Gastrocnemius medialis (tissue), 4 donors: ENCODE data around the gene CCL18.

Experiments
- CTCF ChIP-seq, 5 experiments: fragments of 450-650 bp in 3 of 5; fragments of 200-600 bp in 2 of 5; sonication (generic) in 2 of 5; IDR thresholded peaks in 4 of 5; conservative IDR thresholded peaks in 1 of 5; 1 replicate in 4 of 5; 2 replicates in 1 of 5; pipeline ENCODE4 v1.5.1; 2016 to 2019; ENCODE audit warnings: antibody characterized with exemption in 5 of 5, mild to moderate bottlenecking in 3 of 5, moderate library complexity in 3 of 5
- POLR2A ChIP-seq, 2 donors: fragments of 450-650 bp; IDR thresholded peaks; one replicate each; pipeline ENCODE4 v1.6.1; 2017; ENCODE audit warnings: antibody characterized with exemption in 2 of 2, mild to moderate bottlenecking in 2 of 2, moderate library complexity in 2 of 2

GRCh38 chr17:36069136-36069535, 5.1 kb downstream of the CCL18 start:
- TF ChIP-seq CTCF (IDR thresholded peaks at IDR 0.05 in 4 of 5, conservative IDR thresholded peaks at IDR 0.05 in 1 of 5) = no peak
- TF ChIP-seq POLR2A (IDR thresholded peaks at IDR 0.05) = no peak
